GM12878 (cell line): ENCODE data around the gene KIFBP.
A peak's percentile ranks its signal among the peaks of the same experiment; 100 is the strongest.

ENCODE experiments used
- EZH2 ChIP-seq: IDR thresholded peaks from 2 replicates; pipeline ENCODE4 v1.6.1; 2012; ENCODE audit warnings: low read depth, mild to moderate bottlenecking, control low read depth, inconsistent platforms, low read length, borderline replicate concordance; ENCODE audit not compliant: control insufficient read depth
- NR2C2 ChIP-seq: IDR thresholded peaks from 2 replicates; pipeline ENCODE4 v1.6.1; 2011; ENCODE audit warnings: borderline replicate concordance, low read depth; ENCODE audit not compliant: control insufficient read depth, insufficient read length
- POLR2AphosphoS5 ChIP-seq: IDR thresholded peaks from 2 replicates; pipeline ENCODE4 v1.6.1; 2011; ENCODE audit warnings: mild to moderate bottlenecking, low read length, inconsistent platforms
- SIN3A ChIP-seq: IDR thresholded peaks from 2 replicates; pipeline ENCODE4 v1.6.1; 2012; ENCODE audit warnings: low read depth, low read length, improper control_type of control experiment
- SP1 ChIP-seq: IDR thresholded peaks from one replicate; pipeline ENCODE4 v1.6.1; 2011; ENCODE audit warnings: low read depth, low read length
- USF1 ChIP-seq: IDR thresholded peaks from 2 replicates; pipeline ENCODE4 v1.6.1; 2011; ENCODE audit warnings: borderline replicate concordance, low read depth, mild to moderate bottlenecking, moderate library complexity, mixed read lengths, low read length; ENCODE audit not compliant: insufficient read depth; ENCODE audit errors: extremely low read length
- ZBTB33 ChIP-seq: fragments of 450-650 bp; IDR thresholded peaks from 2 replicates; pipeline ENCODE4 v1.6.1; 2017; ENCODE audit warnings: mild to moderate bottlenecking
- TF ChIP-seq, protein P1 (sequence below): fragments of 450-650 bp; formaldehyde crosslinking; IDR thresholded peaks from 2 replicates; pipeline ENCODE4 v1.4.0; 2020; ENCODE audit warnings: mild to moderate bottlenecking, moderate library complexity
- TF ChIP-seq, protein P2 (sequence below): fragments of 450-650 bp; IDR thresholded peaks from 2 replicates; pipeline ENCODE4 v1.6.1; 2017; ENCODE audit warnings: antibody characterized with exemption, mild to moderate bottlenecking, moderate library complexity

DNA sequence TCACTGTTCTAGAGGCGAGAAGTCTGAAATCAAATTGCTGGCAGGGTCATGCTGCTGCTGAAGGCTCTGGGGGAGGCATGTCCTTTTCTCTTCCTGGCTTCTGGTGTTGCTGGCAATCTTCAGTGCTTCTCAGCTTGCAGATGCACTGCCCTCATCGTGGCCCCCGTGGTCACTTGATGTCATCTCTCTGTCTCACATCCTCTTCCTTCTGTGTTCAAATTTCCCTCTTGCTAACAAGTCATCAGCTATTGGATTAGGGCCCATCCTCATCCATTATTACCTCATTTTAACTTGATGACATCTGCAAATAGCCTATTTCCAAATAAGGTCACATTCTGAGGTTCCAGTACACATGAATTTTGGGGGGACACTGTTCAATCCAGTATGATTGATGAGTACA, 62.7 kb downstream of the KIFBP start:
- TF ChIP-seq, protein P1, sequence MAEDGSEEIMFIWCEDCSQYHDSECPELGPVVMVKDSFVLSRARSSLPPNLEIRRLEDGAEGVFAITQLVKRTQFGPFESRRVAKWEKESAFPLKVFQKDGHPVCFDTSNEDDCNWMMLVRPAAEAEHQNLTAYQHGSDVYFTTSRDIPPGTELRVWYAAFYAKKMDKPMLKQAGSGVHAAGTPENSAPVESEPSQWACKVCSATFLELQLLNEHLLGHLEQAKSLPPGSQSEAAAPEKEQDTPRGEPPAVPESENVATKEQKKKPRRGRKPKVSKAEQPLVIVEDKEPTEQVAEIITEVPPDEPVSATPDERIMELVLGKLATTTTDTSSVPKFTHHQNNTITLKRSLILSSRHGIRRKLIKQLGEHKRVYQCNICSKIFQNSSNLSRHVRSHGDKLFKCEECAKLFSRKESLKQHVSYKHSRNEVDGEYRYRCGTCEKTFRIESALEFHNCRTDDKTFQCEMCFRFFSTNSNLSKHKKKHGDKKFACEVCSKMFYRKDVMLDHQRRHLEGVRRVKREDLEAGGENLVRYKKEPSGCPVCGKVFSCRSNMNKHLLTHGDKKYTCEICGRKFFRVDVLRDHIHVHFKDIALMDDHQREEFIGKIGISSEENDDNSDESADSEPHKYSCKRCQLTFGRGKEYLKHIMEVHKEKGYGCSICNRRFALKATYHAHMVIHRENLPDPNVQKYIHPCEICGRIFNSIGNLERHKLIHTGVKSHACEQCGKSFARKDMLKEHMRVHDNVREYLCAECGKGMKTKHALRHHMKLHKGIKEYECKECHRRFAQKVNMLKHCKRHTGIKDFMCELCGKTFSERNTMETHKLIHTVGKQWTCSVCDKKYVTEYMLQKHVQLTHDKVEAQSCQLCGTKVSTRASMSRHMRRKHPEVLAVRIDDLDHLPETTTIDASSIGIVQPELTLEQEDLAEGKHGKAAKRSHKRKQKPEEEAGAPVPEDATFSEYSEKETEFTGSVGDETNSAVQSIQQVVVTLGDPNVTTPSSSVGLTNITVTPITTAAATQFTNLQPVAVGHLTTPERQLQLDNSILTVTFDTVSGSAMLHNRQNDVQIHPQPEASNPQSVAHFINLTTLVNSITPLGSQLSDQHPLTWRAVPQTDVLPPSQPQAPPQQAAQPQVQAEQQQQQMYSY = no peak
- no peak for TF ChIP-seq NR2C2
- TF ChIP-seq, protein P2, sequence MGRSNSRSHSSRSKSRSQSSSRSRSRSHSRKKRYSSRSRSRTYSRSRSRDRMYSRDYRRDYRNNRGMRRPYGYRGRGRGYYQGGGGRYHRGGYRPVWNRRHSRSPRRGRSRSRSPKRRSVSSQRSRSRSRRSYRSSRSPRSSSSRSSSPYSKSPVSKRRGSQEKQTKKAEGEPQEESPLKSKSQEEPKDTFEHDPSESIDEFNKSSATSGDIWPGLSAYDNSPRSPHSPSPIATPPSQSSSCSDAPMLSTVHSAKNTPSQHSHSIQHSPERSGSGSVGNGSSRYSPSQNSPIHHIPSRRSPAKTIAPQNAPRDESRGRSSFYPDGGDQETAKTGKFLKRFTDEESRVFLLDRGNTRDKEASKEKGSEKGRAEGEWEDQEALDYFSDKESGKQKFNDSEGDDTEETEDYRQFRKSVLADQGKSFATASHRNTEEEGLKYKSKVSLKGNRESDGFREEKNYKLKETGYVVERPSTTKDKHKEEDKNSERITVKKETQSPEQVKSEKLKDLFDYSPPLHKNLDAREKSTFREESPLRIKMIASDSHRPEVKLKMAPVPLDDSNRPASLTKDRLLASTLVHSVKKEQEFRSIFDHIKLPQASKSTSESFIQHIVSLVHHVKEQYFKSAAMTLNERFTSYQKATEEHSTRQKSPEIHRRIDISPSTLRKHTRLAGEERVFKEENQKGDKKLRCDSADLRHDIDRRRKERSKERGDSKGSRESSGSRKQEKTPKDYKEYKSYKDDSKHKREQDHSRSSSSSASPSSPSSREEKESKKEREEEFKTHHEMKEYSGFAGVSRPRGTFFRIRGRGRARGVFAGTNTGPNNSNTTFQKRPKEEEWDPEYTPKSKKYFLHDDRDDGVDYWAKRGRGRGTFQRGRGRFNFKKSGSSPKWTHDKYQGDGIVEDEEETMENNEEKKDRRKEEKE = no peak
- TF ChIP-seq SP1 = peak; percentile 56
- TF ChIP-seq EZH2 = no peak
- TF ChIP-seq POLR2AphosphoS5 = peak; percentile 43; the same call in 1 of the 2 replicates
- no peak for TF ChIP-seq SIN3A
- no peak for TF ChIP-seq ZBTB33
- no peak for TF ChIP-seq USF1
